PC-9 (cell line): ENCODE results near the gene CEP72. TPM values are rescaled to one million over a fixed set of nuclear protein-coding genes. Genes with fewer than 3 reads are reported as not detected.

Experiments used
- BruUV-seq: library from RNA; stranded (reverse); fragments of 400-500 nt; replicated peaks from 2 replicates; lab custom pipeline; 2021; lab: Mats Ljungman, UMichigan
- CTCF ChIA-PET: fragments of 300-600 bp; sonication (Branson Sonifier 250); formaldehyde crosslinking; loops from one replicate; lab custom pipeline; 2022; ENCODE audit warnings: antibody characterized with exemption; lab: Charles Lee
- POLR2A ChIA-PET: fragments of 300-600 bp; sonication (Branson Sonifier 250); formaldehyde crosslinking; loops from one replicate; lab custom pipeline; 2022; ENCODE audit warnings: antibody characterized with exemption; ENCODE audit not compliant: unreplicated experiment; lab: Charles Lee
- DNase-seq, 2 experiments: peaks; one replicate each; pipeline versions ENCODE4 v3.0.0 to v3.0.0-alpha.2; 2015 to 2022; ENCODE audit warnings: mixed read lengths in 1 of 2
- H2AFZ ChIP-seq: fragments of 200-600 bp; sonication (generic); 2 replicates; pipeline ENCODE4 v1.8.1; 2017; ENCODE audit warnings: antibody characterized with exemption
- H3F3A ChIP-seq: fragments of 200-600 bp; sonication (generic); 2 replicates; pipeline ENCODE4 v1.8.1; 2017; ENCODE audit warnings: antibody characterized with exemption, mild to moderate bottlenecking, low read depth; ENCODE audit not compliant: insufficient read depth
- H3K27ac ChIP-seq: fragments of 200-600 bp; sonication (generic); 2 replicates; pipeline ENCODE4 v1.6.1; 2016; ENCODE audit warnings: mixed run types
- H3K27me3 ChIP-seq: fragments of 200-600 bp; sonication (generic); 2 replicates; pipeline ENCODE4 v1.6.1; 2016; ENCODE audit warnings: low read depth, mixed run types; ENCODE audit not compliant: insufficient read depth
- H3K36me3 ChIP-seq: fragments of 200-600 bp; sonication (generic); 2 replicates; pipeline ENCODE4 v1.6.1; 2016; ENCODE audit warnings: low read depth, mixed run types
- H3K4me1 ChIP-seq: fragments of 200-600 bp; sonication (generic); replicated peaks from 2 replicates; pipeline ENCODE4 v1.6.1; 2016; ENCODE audit warnings: mixed run types; ENCODE audit not compliant: insufficient read depth
- H3K4me2 ChIP-seq: fragments of 200-600 bp; sonication (generic); 2 replicates; pipeline ENCODE4 v1.6.1; 2017; ENCODE audit warnings: mixed run types
- H3K4me3 ChIP-seq: fragments of 200-600 bp; sonication (generic); 2 replicates; pipeline ENCODE4 v1.6.1; 2016; ENCODE audit warnings: mixed run types
- H3K79me2 ChIP-seq: fragments of 200-600 bp; sonication (generic); 2 replicates; pipeline ENCODE4 v1.6.1; 2017; ENCODE audit warnings: low read depth, mixed run types
- H3K9me2 ChIP-seq: fragments of 200-600 bp; sonication (generic); 2 replicates; pipeline ENCODE4 v1.8.1; 2017; ENCODE audit warnings: mild to moderate bottlenecking; ENCODE audit not compliant: insufficient read depth
- H3K9me3 ChIP-seq: fragments of 200-600 bp; sonication (generic); 2 replicates; pipeline ENCODE4 v1.8.1; 2016; ENCODE audit warnings: low read depth; ENCODE audit not compliant: insufficient read depth
- H4K20me1 ChIP-seq: fragments of 200-600 bp; sonication (generic); 2 replicates; pipeline ENCODE4 v1.8.1; 2017; ENCODE audit not compliant: insufficient read depth
- EZH2 ChIP-seq: fragments of 200-600 bp; sonication (generic); IDR thresholded peaks from 2 replicates; pipeline ENCODE4 v1.8.0; 2017; ENCODE audit warnings: antibody characterized with exemption, low read depth
- intact Hi-C: fragments of 100-400 bp; cut with micrococcal nuclease; formaldehyde crosslinking; loops from one replicate; pipeline ENCODE4 v1.10.0; 2022; ENCODE audit not compliant: unreplicated experiment
- total RNA-seq: library from RNA; stranded (reverse); gene quantifications from 2 replicates; pipeline ENCODE4 v1.2.3, GENCODE V29; 2021
- TF ChIP-seq, protein P1 (sequence below): fragments of 200-600 bp; sonication (generic); conservative IDR thresholded peaks from 2 replicates; pipeline ENCODE4 v1.6.1; 2017; ENCODE audit warnings: mixed run types, antibody characterized with exemption, mild to moderate bottlenecking, moderate library complexity

Gene CEP72
- total RNA-seq, 1 experiment from 2014 or later = 86.8 TPM

DNA sequence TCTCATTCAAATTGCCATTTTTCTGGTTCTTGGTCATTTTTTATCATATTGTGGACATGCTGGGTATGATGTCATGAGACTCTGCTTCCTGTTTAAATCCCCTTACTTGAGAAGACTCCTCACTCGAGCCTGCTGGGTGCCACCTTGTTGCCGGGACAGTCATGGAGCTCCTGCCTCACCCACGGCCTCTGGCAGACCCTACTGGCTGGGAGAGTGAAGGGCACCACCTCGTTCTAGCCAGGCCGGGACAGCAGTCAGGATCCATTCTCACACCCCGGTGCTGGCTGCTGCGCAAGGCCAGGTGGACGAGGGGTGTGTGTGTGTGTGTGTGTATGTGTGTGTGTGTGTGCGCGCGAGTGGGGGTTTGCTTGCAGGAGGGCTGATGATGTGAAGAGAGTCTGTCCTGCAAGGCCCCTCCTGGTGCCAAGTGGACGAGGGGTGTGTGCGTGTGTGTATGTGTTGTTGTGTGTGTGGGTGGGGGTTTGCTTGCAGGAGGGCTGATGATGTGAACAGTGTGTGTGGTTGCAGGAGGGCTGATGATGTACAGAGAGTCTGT, 4.4 kb downstream of the CEP72 start:
- H3K4me3 ChIP-seq = no peak overlapping the region
- no peaks in the 10 kb centered on the region for H3K9me3 ChIP-seq
- no peak for DNase-seq
- H3K4me2 ChIP-seq = no peak overlapping the region
- H2AFZ ChIP-seq = no peak overlapping the region
- H3F3A ChIP-seq = peaks cover 23% of the 10 kb centered on the region
- TF ChIP-seq EZH2 = no peak
- TF ChIP-seq, protein P1, sequence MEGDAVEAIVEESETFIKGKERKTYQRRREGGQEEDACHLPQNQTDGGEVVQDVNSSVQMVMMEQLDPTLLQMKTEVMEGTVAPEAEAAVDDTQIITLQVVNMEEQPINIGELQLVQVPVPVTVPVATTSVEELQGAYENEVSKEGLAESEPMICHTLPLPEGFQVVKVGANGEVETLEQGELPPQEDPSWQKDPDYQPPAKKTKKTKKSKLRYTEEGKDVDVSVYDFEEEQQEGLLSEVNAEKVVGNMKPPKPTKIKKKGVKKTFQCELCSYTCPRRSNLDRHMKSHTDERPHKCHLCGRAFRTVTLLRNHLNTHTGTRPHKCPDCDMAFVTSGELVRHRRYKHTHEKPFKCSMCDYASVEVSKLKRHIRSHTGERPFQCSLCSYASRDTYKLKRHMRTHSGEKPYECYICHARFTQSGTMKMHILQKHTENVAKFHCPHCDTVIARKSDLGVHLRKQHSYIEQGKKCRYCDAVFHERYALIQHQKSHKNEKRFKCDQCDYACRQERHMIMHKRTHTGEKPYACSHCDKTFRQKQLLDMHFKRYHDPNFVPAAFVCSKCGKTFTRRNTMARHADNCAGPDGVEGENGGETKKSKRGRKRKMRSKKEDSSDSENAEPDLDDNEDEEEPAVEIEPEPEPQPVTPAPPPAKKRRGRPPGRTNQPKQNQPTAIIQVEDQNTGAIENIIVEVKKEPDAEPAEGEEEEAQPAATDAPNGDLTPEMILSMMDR = no peak
- intact Hi-C loops = no loop called here
- ChIA-PET CTCF (no interaction called here), POLR2A (no interaction called here)
- no TSS peak for BruUV-seq
- no peaks in the 10 kb centered on the region for H3K9me2 ChIP-seq
- H3K79me2 ChIP-seq = peaks cover 58% of the 10 kb centered on the region
- peaks cover 40% of the 10 kb centered on the region for H3K36me3 ChIP-seq
- H3K27me3 ChIP-seq = no peaks in the 10 kb centered on the region
- H3K27ac ChIP-seq = no peak overlapping the region
- peaks cover 22% of the 10 kb centered on the region for H3K4me1 ChIP-seq
- peaks cover 21% of the 10 kb centered on the region for H4K20me1 ChIP-seq

DNA sequence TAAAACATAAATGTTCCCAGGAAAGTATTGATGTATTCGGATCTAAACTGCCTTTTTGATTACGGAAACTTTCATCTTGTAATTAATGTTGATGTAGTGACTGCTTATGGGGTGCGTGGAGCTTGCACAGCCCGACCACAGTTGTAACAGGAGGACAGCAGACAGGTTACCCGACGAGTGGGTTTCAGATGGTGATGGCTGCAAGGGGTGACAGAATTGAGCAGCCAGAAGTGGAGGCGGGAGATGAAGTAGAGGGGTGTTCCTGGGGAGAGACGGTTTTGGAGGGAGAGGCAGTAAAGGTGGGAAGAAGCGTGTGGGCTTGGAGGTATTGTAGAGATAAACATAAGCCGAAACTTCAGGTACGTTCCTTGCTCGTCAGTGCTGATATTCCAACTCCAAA, 5.8 kb downstream of the CEP72 start:
- ChIA-PET POLR2A (no interaction called here), CTCF (no interaction called here)
- Histone ChIP-seq H3K4me1 (peaks cover 18% of the 10 kb centered on the region), H3K36me3 (peaks cover 40% of the 10 kb centered on the region), H4K20me1 (peaks cover 21% of the 10 kb centered on the region), H3K4me3 (no peak overlapping the region), H3K27ac (no peak overlapping the region), H2AFZ (no peak overlapping the region), H3F3A (peaks cover 20% of the 10 kb centered on the region), H3K9me2 (no peaks in the 10 kb centered on the region), H3K27me3 (no peaks in the 10 kb centered on the region), H3K4me2 (no peak overlapping the region), H3K79me2 (peaks cover 53% of the 10 kb centered on the region), H3K9me3 (no peaks in the 10 kb centered on the region)
- intact Hi-C loops = no loop called here
- no TSS peak for BruUV-seq
- no peak for DNase-seq
- TF ChIP-seq, protein P1 = no peak
- no peak for TF ChIP-seq EZH2

DNA sequence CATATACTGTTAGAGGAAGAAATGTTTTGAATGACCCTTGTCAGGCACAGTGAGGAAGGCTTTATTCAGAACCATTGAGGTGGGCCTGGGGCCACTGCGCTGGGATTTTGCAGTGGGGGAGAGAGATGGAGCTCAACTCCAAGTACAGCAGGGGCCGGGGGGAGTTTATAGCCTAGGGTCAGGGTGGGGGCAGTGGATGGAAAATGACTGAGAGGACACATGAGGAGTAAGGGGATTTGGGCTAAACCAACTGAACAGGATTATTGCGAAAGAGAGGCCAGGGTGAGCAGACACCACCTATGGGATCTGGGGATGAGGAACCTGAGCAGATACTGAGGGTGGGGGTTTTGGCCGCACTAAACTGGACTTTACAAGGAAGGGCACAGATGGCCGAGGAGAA, 6.3 kb downstream of the CEP72 start:
- no TSS peak for BruUV-seq
- Histone ChIP-seq H3K27ac (no peak overlapping the region), H4K20me1 (peaks cover 21% of the 10 kb centered on the region), H3K4me2 (no peak overlapping the region), H3K4me1 (peaks cover 13% of the 10 kb centered on the region), H3K27me3 (no peaks in the 10 kb centered on the region), H3K79me2 (peaks cover 47% of the 10 kb centered on the region), H3K4me3 (no peak overlapping the region), H3K9me2 (no peaks in the 10 kb centered on the region), H3F3A (peaks cover 14% of the 10 kb centered on the region), H3K9me3 (no peaks in the 10 kb centered on the region), H3K36me3 (peaks cover 40% of the 10 kb centered on the region), H2AFZ (no peak overlapping the region)
- no peak for TF ChIP-seq EZH2
- TF ChIP-seq, protein P1 = no peak
- intact Hi-C loops = no loop called here
- ChIA-PET CTCF (no interaction called here), POLR2A (no interaction called here)
- no peak for DNase-seq
